ENCODE data around the gene COL24A1. TPM values are rescaled to one million over a fixed set of nuclear protein-coding genes. Genes with fewer than 3 reads are reported as not detected.
"Not testable (repeated sequence)": the region's sequence is repeated elsewhere in the genome, so short reads cannot be mapped to it uniquely, and the experiment has no call there.

Gene COL24A1
- total RNA-seq, 4 donors from 2014 or later, result 0.32 to 1.8 (median 0.72) TPM

DNA sequence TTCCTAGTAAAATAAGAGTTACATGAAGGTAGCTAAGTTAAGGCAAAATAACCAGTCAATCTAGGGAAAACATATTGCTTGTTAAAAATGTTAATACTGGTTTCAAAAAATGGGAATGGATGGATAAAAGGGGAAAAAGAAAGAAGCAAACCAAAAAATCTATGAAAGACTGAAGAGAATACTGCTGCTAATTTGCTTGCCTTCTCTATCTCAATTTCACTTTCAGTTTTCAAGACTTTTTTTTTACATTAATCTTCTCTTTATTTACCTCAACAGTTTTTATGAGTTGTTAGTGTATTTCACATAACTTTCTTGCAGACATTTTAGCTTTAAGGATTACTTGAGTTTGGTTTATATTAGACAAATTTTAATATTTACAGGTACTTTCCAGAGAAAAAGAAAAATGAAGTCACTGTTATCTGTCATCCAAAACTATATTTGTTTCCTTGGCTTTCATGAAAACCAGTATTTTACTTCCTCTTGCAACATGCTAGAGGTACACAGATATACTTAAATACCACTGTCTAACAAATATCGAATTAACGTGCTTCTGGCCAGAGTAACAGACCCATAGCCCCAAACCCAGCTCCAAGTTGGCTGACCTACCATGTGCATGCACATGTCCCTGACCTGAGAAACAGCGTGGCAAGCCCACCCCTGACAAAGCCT is 70.7 kb downstream of the COL24A1 start:
- WGBS, result 73% methylated on average over 3 of the region's 3 CpGs
- TF ChIP-seq POLR2A (IDR thresholded peaks at IDR 0.05) (no peak), POLR2AphosphoS5 (IDR thresholded peaks at IDR 0.05) (no peak), EP300 (IDR thresholded peaks at IDR 0.05) (no peak)
- TF ChIP-seq, protein P1, sequence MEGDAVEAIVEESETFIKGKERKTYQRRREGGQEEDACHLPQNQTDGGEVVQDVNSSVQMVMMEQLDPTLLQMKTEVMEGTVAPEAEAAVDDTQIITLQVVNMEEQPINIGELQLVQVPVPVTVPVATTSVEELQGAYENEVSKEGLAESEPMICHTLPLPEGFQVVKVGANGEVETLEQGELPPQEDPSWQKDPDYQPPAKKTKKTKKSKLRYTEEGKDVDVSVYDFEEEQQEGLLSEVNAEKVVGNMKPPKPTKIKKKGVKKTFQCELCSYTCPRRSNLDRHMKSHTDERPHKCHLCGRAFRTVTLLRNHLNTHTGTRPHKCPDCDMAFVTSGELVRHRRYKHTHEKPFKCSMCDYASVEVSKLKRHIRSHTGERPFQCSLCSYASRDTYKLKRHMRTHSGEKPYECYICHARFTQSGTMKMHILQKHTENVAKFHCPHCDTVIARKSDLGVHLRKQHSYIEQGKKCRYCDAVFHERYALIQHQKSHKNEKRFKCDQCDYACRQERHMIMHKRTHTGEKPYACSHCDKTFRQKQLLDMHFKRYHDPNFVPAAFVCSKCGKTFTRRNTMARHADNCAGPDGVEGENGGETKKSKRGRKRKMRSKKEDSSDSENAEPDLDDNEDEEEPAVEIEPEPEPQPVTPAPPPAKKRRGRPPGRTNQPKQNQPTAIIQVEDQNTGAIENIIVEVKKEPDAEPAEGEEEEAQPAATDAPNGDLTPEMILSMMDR (IDR thresholded peaks at IDR 0.05), result no peak
- Histone ChIP-seq H3K9me3 (no peaks in the 10 kb centered on the region), H3K27me3 (no peaks in the 10 kb centered on the region), H3K4me3 (no peak overlapping the region), H3K4me1 (no peaks in the 10 kb centered on the region), H3K27ac (no peak overlapping the region), H3K36me3 (no peaks in the 10 kb centered on the region)
- no peak for DNase-seq (ENCODE audit: low spot score in 2 of 2)

DNA sequence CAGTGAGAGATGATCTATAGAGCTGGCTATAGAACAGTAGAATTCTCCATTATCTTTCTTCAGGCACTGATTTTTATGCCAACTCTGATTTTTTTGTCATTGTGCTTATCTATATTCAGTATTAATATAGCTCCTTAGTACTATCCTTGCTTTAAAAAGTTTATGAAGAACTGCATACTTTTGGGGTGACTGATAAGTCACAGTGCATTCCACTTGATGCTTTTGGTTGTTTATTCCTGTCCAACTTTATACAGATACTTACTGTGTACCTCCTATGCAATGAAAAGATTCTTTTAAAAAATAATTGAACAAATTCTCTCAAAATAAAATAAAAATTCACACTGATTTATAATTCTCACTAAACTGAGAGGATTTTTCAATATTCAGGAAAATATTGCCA is 71.6 kb downstream of the COL24A1 start:
- H3K9me3 ChIP-seq, result no peaks in the 10 kb centered on the region
- no peaks in the 10 kb centered on the region for H3K36me3 ChIP-seq
- H3K27ac ChIP-seq, result no peak overlapping the region
- H3K27me3 ChIP-seq, result no peaks in the 10 kb centered on the region
- no peak for DNase-seq (ENCODE audit: low spot score in 2 of 2)
- no peak for TF ChIP-seq EP300 (IDR thresholded peaks at IDR 0.05)
- TF ChIP-seq POLR2A (IDR thresholded peaks at IDR 0.05), result no peak
- TF ChIP-seq POLR2AphosphoS5 (IDR thresholded peaks at IDR 0.05), result no peak
- TF ChIP-seq, protein P1 (IDR thresholded peaks at IDR 0.05), result no peak
- no peaks in the 10 kb centered on the region for H3K4me1 ChIP-seq
- H3K4me3 ChIP-seq, result no peak overlapping the region

DNA sequence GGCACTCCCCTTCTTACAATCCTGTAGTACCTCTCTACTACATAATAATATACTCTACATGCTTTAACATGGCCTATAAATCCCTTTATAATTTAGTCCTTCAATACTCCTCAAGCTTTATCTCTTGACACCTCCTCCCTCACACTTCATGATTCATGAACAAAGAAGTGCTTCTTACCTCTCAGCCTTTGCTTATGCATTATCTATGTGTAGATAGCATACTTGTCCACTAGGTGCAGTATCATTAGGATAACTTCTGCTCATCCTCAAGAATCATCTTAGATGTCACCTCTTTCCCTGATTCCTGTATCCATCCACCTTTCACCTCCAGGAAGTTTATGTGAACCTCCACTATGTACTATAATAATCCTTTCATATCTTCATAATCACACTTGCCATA is 74.4 kb downstream of the COL24A1 start:
- Histone ChIP-seq H3K27ac (no peak overlapping the region), H3K9me3 (no peaks in the 10 kb centered on the region), H3K4me1 (no peaks in the 10 kb centered on the region), H3K27me3 (no peaks in the 10 kb centered on the region), H3K4me3 (no peak overlapping the region), H3K36me3 (no peaks in the 10 kb centered on the region)
- DNase-seq (ENCODE audit: low spot score in 2 of 2), result no peak
- TF ChIP-seq POLR2AphosphoS5 (IDR thresholded peaks at IDR 0.05), result no peak
- no peak for TF ChIP-seq POLR2A (IDR thresholded peaks at IDR 0.05)
- TF ChIP-seq, protein P1 (IDR thresholded peaks at IDR 0.05), result no peak
- no peak for TF ChIP-seq EP300 (IDR thresholded peaks at IDR 0.05)

GRCh38 chr1:86072474-86072873 is 84.1 kb downstream of the COL24A1 start:
- not testable (repeated sequence) for DNase-seq (ENCODE audit: low spot score in 2 of 2); H3K27me3 ChIP-seq; H3K9me3 ChIP-seq; H3K27ac ChIP-seq; H3K4me1 ChIP-seq; H3K36me3 ChIP-seq; H3K4me3 ChIP-seq
- 77% methylated on average over 3 of the region's 6 CpGs for WGBS

DNA sequence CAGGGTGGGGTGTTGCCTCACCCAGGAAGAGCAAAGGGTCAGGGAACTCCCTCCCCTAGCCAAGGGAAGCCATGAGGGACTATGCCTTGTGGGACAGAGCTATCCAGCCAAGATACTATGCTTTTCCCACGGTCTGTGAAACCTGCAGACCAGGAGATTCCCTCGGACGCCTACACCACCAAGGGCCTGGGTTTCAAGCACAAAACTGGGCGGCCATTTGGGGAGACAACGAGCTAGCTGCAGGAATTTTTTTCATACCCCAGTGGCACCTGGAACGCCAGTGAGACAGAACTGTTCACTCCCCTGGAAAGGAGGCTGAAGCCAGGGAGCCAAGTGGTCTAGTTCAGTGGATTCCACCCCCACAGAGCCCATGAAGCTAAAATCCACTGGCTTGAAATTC is 84.7 kb downstream of the COL24A1 start:
- not testable (repeated sequence) for H3K9me3 ChIP-seq; H3K4me3 ChIP-seq; H3K36me3 ChIP-seq; H3K4me1 ChIP-seq; H3K27ac ChIP-seq; H3K27me3 ChIP-seq; DNase-seq (ENCODE audit: low spot score in 2 of 2)
- 91% methylated on average over 6 of the region's 6 CpGs for WGBS

GRCh38 chr1:86069757-86070145 is 86.8 kb downstream of the COL24A1 start:
- Histone ChIP-seq H3K36me3 (no peaks in the 10 kb centered on the region), H3K27me3 (no peaks in the 10 kb centered on the region), H3K9me3 (no peaks in the 10 kb centered on the region), H3K27ac (no peak overlapping the region), H3K4me1 (no peaks in the 10 kb centered on the region), H3K4me3 (no peak overlapping the region)
- TF ChIP-seq, protein P1 (IDR thresholded peaks at IDR 0.05), result no peak
- TF ChIP-seq POLR2A (IDR thresholded peaks at IDR 0.05) (no peak), EP300 (IDR thresholded peaks at IDR 0.05) (no peak), POLR2AphosphoS5 (IDR thresholded peaks at IDR 0.05) (no peak)
- WGBS, result 53% methylated on average over 2 of the region's 2 CpGs
- no peak for DNase-seq (ENCODE audit: low spot score in 2 of 2)
